Stimulated activated CD8-positive, alpha-beta memory T cell treated with anti-CD3 and anti-CD28 coated beads, Interleukin-12 subunit alpha, Interleukin-12 subunit beta, amount 100 ng/mL, for 4 hours (primary cell): ENCODE data around the gene CTDSP1.

ENCODE experiments used
- DNase-seq: peaks from one replicate; pipeline ENCODE4 v3.0.0-alpha.2; 2020; ENCODE audit warnings: low read depth

Gene CTDSP1

DNA sequence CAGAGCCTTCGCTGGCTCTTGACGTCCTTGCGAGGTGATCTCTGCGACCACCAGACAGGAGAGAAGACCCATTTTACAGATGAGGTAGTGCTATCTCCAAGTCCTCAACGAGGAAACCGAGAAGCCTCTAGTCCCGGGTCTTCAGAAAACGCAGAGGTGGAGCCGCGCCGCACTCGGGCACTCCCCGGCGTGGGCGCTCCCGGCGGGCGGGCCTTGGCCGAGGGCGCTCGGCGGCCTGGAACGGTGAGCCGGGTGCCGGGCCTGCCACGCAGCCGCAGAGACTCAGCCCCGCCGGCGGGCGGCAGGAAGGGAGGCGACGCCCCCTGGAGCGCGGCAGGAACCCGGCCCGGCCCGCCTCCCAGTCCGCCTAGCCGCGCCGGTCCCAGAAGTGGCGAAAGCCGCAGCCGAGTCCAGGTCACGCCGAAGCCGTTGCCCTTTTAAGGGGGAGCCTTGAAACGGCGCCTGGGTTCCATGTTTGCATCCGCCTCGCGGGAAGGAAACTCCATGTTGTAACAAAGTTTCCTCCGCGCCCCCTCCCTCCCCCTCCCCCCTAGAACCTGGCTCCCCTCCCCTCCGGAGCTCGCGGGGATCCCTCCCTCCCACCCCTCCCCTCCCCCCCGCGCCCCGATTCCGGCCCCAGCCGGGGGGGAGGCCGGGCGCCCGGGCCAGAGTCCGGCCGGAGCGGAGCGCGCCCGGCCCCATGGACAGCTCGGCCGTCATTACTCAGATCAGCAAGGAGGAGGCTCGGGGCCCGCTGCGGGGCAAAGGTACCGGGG, at the start of gene CTDSP1:
CTDSP1 (plus strand) TSS at position 478 of the 776 bp plus-strand sequence; CDS start at position 701, 223 bp downstream.
- peak; percentile 86 for DNase-seq

- DNase-seq = no peak
These were observed 45.6 kb upstream of the CTDSP1 start for GRCh38 chr2:218354045-218354444.

DNA sequence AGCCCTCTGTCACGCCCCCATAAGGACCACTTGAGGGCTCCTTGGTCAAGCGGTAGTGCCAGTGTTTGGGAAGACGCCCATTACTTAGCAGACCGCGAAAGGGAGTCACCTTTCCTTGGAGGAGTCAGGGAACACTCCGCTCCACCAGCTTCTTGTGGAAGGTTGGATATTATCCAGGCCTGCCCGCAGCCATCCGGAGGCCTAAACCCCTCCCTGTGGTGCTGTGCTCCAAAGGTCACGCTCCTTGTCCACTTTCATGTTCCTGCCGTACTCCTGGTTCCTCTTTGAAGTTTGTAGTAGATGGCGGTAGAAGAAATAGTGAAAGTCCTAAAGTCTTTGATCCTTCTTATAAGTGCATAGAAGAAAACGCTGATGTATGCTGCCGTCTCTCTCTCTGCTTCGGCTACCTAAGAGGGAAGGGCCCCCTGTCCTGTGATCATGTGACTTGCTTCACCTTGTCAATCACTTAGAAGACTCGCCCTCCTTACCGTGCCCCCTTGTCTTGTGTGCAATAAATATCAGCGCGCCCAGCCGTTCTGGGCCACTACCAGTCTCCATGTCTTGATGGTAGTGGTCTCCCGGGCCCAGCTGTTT, 44.7 kb upstream of the CTDSP1 start:
- no peak for DNase-seq

DNA sequence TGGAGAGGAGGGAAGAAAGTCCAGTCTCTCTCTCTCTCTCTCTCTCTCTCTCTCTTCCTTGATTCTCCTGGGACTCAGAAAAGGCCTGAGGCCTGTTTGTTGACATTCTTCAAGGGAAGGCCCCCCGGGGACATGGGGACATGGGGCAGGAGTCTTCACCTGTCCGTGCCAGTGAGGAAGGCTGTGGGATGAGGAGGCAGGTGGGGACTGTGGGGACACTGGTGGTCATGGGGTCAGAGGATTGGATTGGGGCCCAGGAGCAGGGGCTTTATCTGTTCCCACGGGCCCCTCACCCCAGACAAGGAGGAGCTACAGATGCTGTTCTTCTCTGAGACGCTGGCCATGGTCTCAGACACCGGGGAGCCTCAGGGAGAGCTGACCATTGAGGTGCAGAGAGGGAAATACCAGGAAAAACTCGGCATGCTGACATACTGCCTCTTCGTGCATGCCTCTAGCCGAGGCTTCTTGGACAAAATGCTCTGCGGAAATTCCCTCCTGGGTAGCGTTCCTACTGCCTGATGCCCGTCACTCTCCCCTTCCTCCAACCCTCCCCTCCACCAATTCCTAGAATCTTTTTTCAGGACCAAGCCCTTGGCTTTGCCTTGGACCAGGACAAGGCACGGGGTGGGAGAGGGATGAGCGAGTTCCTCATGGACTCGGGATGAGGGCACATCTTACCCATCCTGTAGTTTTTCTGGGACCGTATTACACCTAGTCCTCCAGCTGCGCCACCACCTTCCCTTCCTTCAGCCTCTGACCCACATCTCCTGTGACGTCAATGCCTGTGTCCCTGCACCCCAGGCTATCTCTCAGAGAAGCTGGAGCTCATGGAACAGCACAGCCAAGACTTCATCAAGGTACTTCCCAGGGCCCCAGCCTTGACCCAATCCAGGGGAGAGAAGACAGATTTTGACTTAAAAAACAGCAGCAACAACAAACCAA, 42.2 kb upstream of the CTDSP1 start:
- DNase-seq = no peak

DNA sequence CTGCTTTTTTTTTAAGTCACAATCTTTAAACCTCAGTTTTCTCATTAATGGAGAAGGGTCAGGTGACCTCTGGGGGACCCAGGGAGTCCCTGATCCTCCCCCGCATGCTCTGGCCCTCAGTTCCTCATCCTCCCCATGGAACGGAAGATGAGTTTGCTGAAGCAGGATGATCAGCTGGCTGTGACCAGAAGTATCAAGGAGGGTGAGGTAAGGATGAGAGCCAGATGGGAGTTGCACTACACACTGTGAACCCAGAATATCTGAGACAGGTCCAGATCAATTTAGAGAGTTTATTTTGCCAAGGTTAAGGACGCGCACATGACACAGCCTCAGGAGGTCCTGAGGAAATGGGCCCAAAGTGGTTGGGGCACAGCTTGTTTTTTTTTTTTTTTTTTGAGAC, 39.2 kb upstream of the CTDSP1 start:
- DNase-seq = no peak

DNA sequence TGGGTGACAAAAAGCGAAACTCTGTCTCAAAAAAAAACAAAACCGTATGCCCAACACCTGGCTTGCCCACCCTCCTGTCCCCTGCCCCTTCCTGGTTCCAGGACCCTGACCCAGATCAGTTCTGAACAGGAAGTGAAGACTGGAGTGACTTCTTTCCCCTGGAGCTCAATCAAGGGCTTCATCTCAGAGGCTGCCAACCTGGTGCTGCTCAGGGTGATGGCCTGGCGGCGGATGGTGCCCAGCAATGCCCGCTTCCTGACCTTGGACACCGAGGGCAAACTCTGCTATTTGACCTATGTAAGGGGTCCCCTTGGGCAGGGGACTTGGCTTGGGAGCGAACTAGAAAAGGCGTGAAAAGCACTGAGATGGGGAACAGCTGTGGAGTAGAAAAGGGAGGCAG, 37.1 kb upstream of the CTDSP1 start:
- no peak for DNase-seq

- no peak for DNase-seq
These were observed 35.9 kb upstream of the CTDSP1 start for GRCh38 chr2:218363736-218364135.

GRCh38 chr2:218364196-218364595, 35.5 kb upstream of the CTDSP1 start:
- DNase-seq = no peak

GRCh38 chr2:218366621-218367414, 32.9 kb upstream of the CTDSP1 start:
- DNase-seq = no peak

DNA sequence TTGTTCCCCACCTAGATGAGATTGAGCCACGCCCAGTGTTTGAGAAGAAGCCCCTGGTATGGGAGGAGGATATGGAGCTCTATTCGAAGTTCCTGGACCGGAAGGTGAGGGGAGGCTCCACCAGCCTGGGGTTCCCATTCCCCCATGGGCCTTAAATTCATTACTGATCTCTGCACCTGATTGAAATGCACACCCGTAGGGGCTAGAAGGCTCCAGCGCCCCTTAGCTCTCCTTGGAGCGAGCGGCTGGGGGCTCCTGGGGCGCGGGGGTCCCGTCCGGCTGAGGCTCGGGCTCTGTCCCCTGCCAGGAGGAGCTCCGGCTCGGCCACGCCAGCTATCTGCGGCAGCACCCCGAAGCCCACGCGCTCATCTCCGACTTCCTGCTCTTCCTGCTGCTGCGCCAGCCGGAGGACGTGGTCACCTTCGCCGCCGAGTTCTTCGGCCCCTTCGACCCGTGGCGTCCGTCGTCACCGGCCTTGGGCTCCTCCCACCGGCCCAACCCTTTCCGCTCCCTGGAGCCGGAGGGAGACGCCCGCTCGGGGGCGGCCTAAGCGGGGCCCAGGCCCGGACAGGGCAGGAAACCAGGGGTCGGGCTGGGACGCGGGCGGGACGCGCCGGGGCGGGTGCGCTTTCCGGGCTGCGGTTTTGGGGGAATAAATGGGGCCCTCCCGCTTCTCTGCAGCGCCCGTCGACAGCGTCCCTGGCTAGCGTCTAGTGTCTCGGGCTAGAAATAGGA, 32.1 kb upstream of the CTDSP1 start:
- DNase-seq = peak; percentile 65

DNA sequence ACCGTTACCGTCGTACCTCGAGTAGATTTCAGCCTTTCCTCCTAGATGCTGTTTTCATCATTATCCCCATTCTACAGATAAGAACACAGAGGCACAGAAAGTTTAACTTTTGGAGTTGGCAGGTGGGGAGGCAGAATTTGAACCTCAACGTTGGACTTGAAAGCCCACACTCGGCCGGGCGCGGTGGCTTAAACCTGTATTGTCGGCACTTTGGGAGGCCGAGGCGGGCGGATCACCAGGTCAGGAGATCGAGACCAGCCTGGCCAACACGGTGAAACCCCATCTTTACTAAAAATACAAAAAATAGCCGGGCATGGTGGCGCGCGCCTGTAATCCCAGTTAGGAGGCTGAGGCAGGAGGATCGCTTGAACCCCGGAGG, 31.5 kb upstream of the CTDSP1 start:
- no peak for DNase-seq

DNA sequence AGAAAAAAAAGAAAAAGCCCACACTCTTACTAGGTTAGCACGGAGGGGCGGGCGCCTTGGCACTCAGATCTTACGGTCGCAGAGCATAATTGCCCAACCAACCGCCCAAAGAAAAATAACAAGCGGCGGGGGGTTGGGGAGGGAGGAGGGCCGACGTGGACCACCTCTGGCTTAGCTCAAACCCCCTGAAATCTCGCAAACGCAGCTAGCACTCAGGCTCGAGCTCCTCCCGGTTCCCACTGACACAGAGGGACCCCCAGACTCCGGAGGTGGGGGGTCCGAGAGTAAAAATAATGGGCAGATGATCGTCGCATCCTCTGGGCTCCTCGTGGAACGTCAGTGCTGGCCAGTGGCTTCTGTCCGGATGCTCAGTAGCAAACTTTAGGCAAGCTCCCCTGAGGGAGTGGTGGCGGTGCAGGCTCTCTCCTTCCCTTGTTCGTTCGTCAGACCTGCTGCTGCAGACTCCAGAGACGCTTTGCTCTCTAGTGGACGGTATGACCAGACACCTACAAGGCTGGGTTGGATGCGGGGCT, 31.0 kb upstream of the CTDSP1 start:
- no peak for DNase-seq

DNA sequence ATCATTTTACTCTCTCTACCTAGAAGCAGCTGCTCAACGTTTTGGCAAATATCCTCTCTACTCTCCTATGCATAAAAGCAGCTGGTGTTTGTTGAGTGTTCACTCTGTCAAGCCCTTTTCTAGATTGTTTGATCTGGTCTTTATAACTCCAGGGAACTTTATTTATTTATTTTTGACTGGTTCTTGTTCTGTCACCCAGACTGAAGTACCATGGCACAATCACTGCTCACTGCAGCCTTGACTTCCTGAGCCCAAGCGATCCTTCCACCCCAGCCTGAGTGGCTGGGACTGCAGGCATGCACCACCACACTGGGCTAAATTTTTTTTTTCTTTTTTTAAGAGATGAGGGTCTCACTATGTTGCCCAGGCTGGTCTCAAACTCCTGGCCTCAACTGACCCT, 30.3 kb upstream of the CTDSP1 start:
- no peak for DNase-seq

DNA sequence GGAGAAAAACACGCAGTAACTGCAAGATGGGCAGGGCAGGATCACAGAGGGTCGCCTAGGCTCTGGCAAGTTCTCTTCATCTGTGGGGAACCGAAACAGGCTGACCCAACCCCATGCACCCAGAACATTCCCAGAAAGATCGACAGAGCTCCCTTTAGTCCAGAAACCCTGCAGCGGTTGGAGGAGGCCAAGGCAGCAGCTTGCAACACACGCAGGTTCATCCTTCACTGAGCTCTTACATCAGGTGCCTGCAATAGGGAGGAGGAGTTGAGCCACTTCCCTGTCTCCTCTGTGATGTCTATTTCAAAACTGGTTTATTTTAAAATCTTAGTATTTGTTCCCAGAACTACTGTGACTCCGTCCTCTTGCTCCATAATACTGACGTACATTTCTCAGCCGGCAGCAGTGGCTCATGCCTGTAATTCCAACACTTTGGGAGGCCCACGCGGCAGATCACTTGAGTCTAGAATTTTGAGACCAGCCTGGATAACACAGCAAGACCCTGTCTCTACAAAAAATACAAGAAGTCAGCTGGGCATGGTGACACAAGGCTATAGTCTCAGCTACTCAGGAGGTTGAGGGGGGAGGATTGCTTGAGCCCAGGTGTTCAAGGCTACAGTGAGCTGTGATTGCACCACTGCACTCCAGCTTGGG, 29.1 kb upstream of the CTDSP1 start:
- no peak for DNase-seq

DNA sequence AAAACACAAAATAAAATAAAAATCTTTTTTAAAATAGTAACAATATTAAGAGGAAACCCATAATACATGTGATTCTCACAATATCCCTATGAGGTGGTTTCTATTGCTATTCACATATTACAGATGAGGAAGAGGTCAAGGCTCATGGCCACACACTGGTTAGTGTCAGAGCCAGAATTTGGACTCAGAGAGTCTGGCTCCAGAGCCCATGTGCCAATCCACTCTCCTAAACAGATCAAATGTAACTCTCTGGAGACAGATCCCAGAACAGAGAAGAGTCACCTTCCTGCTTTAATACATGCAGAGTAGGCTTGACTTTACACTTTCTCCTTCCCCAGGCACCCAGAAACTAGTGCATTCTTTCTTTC, 27.7 kb upstream of the CTDSP1 start:
- no peak for DNase-seq

GRCh38 chr2:218374795-218375194, 24.9 kb upstream of the CTDSP1 start:
- no peak for DNase-seq

DNA sequence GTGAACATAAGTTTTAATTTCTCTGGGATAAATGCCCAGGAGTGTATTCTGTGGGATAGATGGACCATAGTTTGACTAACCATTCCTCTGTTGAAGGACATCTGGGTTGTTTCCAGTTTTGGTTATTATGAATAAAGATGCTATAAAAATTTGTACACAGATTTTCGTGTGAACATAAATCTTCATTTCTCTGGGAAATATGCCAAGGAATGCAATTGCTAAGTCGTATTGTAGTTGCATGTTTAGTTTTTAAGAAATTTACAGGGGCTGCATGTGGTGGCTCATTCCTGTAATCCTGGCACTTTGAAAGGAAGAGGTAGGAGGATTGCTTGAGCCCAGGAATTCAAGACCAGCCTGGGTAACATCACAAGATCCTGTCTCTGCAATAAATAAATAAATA, 24.5 kb upstream of the CTDSP1 start:
- no peak for DNase-seq

DNA sequence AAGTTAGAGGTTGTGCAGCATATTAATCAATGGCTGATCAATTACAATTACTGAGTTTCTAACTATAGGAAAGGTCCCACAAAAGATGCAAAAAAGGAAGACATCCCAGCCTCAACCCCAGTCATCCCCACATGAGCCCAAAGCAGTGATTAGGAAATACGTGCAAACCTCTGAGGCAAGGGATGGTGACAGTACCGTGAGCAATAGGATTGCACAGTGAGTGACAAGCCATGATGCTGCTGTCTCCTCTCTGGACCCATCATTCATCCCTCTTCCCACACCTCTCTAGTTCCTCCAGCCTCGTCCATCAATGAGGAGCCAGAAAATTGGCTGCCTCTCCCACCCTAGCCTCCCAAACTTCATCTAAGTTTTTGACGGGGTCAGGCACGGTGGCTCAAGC, 21.6 kb upstream of the CTDSP1 start:
- no peak for DNase-seq

DNA sequence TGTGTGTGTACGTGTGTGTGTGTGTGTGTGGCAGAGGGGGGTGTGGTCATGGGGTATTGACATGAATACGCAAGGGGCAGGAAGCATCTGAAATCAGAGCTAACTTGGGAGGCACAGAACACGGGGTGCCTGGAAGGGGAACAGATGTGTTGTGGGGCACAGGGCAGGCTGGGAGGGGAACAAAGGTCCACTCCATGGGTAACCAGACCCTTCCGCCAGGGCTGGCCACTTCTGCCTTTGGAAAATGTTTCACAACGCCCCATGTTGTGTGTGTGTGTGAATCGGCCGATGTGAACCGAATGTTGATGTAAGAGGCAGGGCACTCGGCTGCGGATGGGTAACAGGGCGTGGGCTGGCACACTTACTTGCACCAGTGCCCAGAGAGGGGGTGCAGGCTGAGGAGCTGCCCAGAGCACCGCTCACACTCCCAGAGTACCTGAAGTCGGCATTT, 17.7 kb upstream of the CTDSP1 start, which contains the start of gene SLC11A1:
SLC11A1 (plus strand) TSS at position 358 of the 451 bp plus-strand sequence. CDS start 96 bp downstream, outside the sequence.
- DNase-seq = no peak

DNA sequence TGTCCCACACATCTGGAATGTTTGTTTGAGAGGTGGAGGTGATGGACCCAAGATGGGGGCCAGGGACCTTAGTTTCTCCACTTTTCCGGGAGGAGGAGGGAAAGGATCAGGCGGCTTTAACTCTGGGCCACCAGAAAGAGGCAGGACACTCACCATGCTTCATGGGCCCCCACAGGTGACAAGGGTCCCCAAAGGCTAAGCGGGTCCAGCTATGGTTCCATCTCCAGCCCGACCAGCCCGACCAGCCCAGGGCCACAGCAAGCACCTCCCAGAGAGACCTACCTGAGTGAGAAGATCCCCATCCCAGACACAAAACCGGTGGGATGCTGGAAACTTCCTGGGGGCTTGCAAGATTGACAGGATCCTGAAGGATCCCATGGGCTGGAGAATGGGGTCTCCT, 16.9 kb upstream of the CTDSP1 start:
- no peak for DNase-seq
